Endothelial cell of umbilical vein (primary cell): ENCODE data around the gene MED8. TPM values are rescaled to one million over a fixed set of nuclear protein-coding genes. Genes with fewer than 3 reads are reported as not detected.

ENCODE experiments used
- BruUV-seq: library from RNA; stranded (reverse); fragments of 400-500 nt; replicated peaks from 2 replicates; lab custom pipeline; 2021; lab: Mats Ljungman, UMichigan
- CTCF ChIA-PET: fragments of 300-600, 350-600 bp; sonication (Branson Sonifier 250); formaldehyde crosslinking; loops from one replicate; lab custom pipeline; 2021; ENCODE audit warnings: antibody characterized with exemption, inconsistent platforms; lab: Charles Lee
- POLR2A ChIA-PET: fragments of 300-600, 350-600 bp; sonication (Branson Sonifier 250); formaldehyde crosslinking; loops from one replicate; lab custom pipeline; 2021; ENCODE audit warnings: antibody characterized with exemption, inconsistent platforms; lab: Charles Lee
- DNase-seq: peaks from one replicate; pipeline ENCODE4 v3.0.0-alpha.2; 2011; ENCODE audit warnings: low read depth, low spot score
- FAIRE-seq: peaks from 2 replicates; lab custom pipeline; 2011; peaks lifted over from hg19 to GRCh38; lab: Jason Lieb, UNC
- H2AFZ ChIP-seq: 2 replicates; pipeline ENCODE4 v1.6.0; 2012; ENCODE audit warnings: low read depth, low read length, control low read depth, inconsistent platforms
- H3K27ac ChIP-seq: 2 replicates; pipeline ENCODE4 v1.5.1; 2011; ENCODE audit warnings: low read depth, mild to moderate bottlenecking, control low read depth, low read length, moderate library complexity; ENCODE audit not compliant: insufficient read depth
- H3K27me3 ChIP-seq, 2 experiments: 2 replicates each; pipeline versions ENCODE4 v1.6.0 to v1.6.1; 2011; ENCODE audit warnings: low read length in 2 of 2, mixed read lengths in 1 of 2; ENCODE audit not compliant: control insufficient read depth in 2 of 2, insufficient read depth in 2 of 2
- H3K36me3 ChIP-seq, 2 experiments: 2 replicates in 1 of 2; 3 replicates in 1 of 2; pipeline ENCODE4 v1.5.1; 2011; ENCODE audit warnings: low read length in 2 of 2, mild to moderate bottlenecking in 1 of 2, moderate library complexity in 1 of 2; ENCODE audit not compliant: control insufficient read depth in 2 of 2, insufficient read depth in 2 of 2; ENCODE audit errors: extremely low read depth in 1 of 2
- H3K4me1 ChIP-seq: 3 replicates; pipeline ENCODE4 v1.5.1; 2011; ENCODE audit warnings: mild to moderate bottlenecking, low read length; ENCODE audit not compliant: control insufficient read depth, insufficient read depth; ENCODE audit errors: extremely low read depth
- H3K4me2 ChIP-seq: 2 replicates; pipeline ENCODE4 v1.6.1; 2011; ENCODE audit warnings: low read length, control low read depth, mixed read lengths; ENCODE audit not compliant: insufficient read depth
- H3K4me3 ChIP-seq, 3 experiments: fragments of 200-600 bp in 1 of 3; sonication (generic), shearing (Covaris generic) in 1 of 3; replicated peaks in 1 of 3; 2 replicates each; pipeline ENCODE4 v1.5.1; 2011 to 2016; ENCODE audit warnings: control low read depth in 3 of 3, low read length in 3 of 3, mild to moderate bottlenecking in 2 of 3, inconsistent platforms in 1 of 3, low read depth in 1 of 3, moderate library complexity in 1 of 3; ENCODE audit not compliant: insufficient read depth in 1 of 3
- H3K79me2 ChIP-seq: 2 replicates; pipeline ENCODE4 v1.6.0; 2012; ENCODE audit warnings: low read length, inconsistent platforms; ENCODE audit not compliant: control insufficient read depth, insufficient read depth
- H3K9ac ChIP-seq: replicated peaks from 2 replicates; pipeline ENCODE3; 2011; ENCODE audit warnings: low read length, control low read depth; ENCODE audit not compliant: insufficient read depth; ENCODE audit errors: extremely low read depth
- H3K9me1 ChIP-seq: replicated peaks from 3 replicates; pipeline ENCODE4 v1.6.0; 2011; ENCODE audit warnings: mild to moderate bottlenecking, low read length; ENCODE audit not compliant: control insufficient read depth, insufficient read depth; ENCODE audit errors: extremely low read depth
- H3K9me3 ChIP-seq: replicated peaks from 2 replicates; pipeline ENCODE4 v1.5.1; 2012; ENCODE audit warnings: low read length, inconsistent platforms; ENCODE audit not compliant: control insufficient read depth, insufficient read depth
- H4K20me1 ChIP-seq: replicated peaks from 2 replicates; pipeline ENCODE3; 2011; ENCODE audit warnings: mild to moderate bottlenecking, low read length; ENCODE audit not compliant: control insufficient read depth, insufficient read depth; ENCODE audit errors: extremely low read depth
- EZH2 ChIP-seq: IDR thresholded peaks from 2 replicates; pipeline ENCODE4 v1.6.1; 2012; ENCODE audit warnings: borderline replicate concordance, low read depth, mild to moderate bottlenecking, moderate library complexity, low read length, inconsistent platforms; ENCODE audit not compliant: severe bottlenecking
- FOS ChIP-seq: IDR thresholded peaks from 2 replicates; pipeline ENCODE4 v1.6.1; 2011; ENCODE audit warnings: mild to moderate bottlenecking, low read length, moderate library complexity, borderline replicate concordance; ENCODE audit not compliant: insufficient read depth
- GATA2 ChIP-seq: IDR thresholded peaks from 2 replicates; pipeline ENCODE4 v1.7.0; 2011; ENCODE audit warnings: low read depth, mild to moderate bottlenecking, moderate library complexity, mixed read lengths, low read length; ENCODE audit not compliant: insufficient read length, insufficient read depth
- MYC ChIP-seq: IDR thresholded peaks from one replicate; pipeline ENCODE4 v1.6.1; 2011; ENCODE audit warnings: mild to moderate bottlenecking, low read depth, low read length
- POLR2AphosphoS5 ChIP-seq: IDR thresholded peaks from 2 replicates; pipeline ENCODE4 v1.6.1; 2012; ENCODE audit warnings: low read depth, mild to moderate bottlenecking, control low read depth, low read length, moderate library complexity; ENCODE audit not compliant: insufficient read depth
- dilution Hi-C: fragments of 300-500 bp; cut with MboI; formaldehyde crosslinking; loops from one replicate; pipeline ENCODE4 v1.15.0; 2019; ENCODE audit warnings: low sequenced_read_pairs; ENCODE audit not compliant: extremely low pct_ligation_motif_present
- intact Hi-C: fragments of 100-400 bp; cut with micrococcal nuclease; formaldehyde crosslinking; loops from one replicate; pipeline ENCODE4 v1.10.0; 2022
- polyA plus RNA-seq, 4 experiments: library from polyadenylated mRNA; depleted of rRNA in 3 of 4; stranded (reverse) in 3 of 4; unstranded in 1 of 4; fragments of >200 nt; gene quantifications; 2 replicates each; pipeline versions ENCODE4 v1.2.1 to v1.2.3, GENCODE V29; 2011 to 2012; ENCODE audit warnings: missing spikeins in 1 of 4
- total RNA-seq: library from RNA; stranded (reverse); gene quantifications from 2 replicates; pipeline ENCODE4 v1.2.3, GENCODE V29; 2021

MED8 gene
- total and polyA plus RNA-seq, 2 donors (not counting 3 experiments of a cell fraction or from before 2014, with no cell fraction given), result 19.6 to 45.6 TPM

DNA sequence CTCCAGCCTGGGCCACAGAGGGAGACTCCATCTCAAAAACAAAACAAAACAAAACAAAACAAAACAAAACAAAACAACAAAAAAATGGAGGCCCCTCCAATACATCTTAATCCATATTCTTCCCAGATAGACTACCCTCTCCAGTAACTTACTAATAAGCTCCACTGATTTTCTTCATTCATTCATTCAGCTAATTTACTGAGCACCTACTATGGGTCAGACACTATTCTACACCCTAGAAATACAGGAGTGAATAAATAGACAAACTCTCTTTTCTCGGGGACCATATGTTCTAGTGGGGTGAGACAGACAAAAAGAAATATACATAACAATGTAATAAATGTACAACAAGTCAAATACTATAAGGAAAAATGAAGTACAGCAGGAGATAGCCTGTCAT lies 38.6 kb downstream of the MED8 start:
- ChIA-PET CTCF (no interaction called here), POLR2A (no interaction called here)
- Histone ChIP-seq H3K9ac (no peak overlapping the region), H3K27me3 (no peaks in the 10 kb centered on the region), H3K4me3 (no peak overlapping the region), H3K9me1 (no peaks in the 10 kb centered on the region), H3K36me3 (no peaks in the 10 kb centered on the region), H3K4me2 (no peak overlapping the region), H3K4me1 (peaks cover 3% of the 10 kb centered on the region), H3K27ac (no peak overlapping the region), H3K79me2 (no peaks in the 10 kb centered on the region), H2AFZ (no peak overlapping the region), H4K20me1 (no peaks in the 10 kb centered on the region), H3K9me3 (no peaks in the 10 kb centered on the region)
- BruUV-seq, result no TSS peak
- intact Hi-C loops (no loop called here), dilution Hi-C loops (no loop called here)
- no peak for FAIRE-seq
- no peak for TF ChIP-seq MYC
- no peak for TF ChIP-seq EZH2
- TF ChIP-seq POLR2AphosphoS5, result no peak
- no peak for TF ChIP-seq GATA2
- DNase-seq, result no peak

DNA sequence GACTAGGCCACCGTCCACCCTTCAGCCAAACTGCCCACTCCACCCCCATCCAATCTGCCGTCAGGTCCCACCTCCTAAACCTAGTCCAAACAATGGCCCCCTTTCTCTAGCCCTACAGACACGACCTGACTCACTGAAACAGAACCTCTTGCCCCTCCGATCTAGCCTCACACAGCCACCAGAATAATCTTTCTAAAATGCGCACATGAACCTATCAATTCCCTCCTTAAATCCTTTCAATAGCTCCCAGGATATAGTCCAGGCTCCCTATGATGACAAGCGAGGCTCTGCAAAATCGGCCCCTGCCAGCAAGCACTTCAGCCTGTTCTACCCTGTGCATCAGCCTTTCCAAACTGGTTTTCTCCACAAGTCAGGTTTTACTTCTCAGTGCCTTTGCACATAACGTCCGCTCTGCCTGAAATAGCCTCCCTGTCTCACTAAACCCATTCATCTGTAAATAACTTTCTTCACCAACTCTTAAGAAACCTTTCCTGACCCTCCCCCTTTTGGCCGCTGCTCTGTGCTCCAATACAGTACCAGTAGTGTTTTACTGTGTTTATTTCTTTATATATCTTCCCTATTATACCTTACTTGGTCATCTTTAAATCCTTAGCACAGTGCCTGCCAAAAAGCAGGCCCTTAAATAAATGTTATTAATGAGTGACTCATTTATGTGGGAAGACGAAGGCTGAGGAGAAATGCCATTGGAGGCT lies 39.9 kb downstream of the MED8 start:
- no peak for DNase-seq
- dilution Hi-C loops (no loop called here), intact Hi-C loops (loop anchor here (1.0 kb wide), 1 partner anchor 9 kb away; the partner anchor contains the start of gene CDC20)
- Histone ChIP-seq H3K27me3 (no peaks in the 10 kb centered on the region), H3K36me3 (no peaks in the 10 kb centered on the region), H3K4me2 (peak overlapping the region; percentile 72), H4K20me1 (no peaks in the 10 kb centered on the region), H3K79me2 (no peaks in the 10 kb centered on the region), H3K9ac (peak overlapping the region; percentile 67), H3K9me3 (no peaks in the 10 kb centered on the region), H3K4me1 (peaks cover 3% of the 10 kb centered on the region), H3K4me3 (peak overlapping the region in 1 of 3 experiments; percentile 33), H3K9me1 (no peaks in the 10 kb centered on the region), H3K27ac (no peak overlapping the region), H2AFZ (peak overlapping the region; percentile 95)
- FAIRE-seq, result no peak
- CTCF ChIA-PET, result interaction anchor here (1.4 to 2.0 kb wide), 3 partner anchors 9 to 123 kb away, joined by 5 to 9 read pairs (median 8); no protein-coding TSS in a partner anchor
- BruUV-seq, result no TSS peak
- TF ChIP-seq MYC (no peak), FOS (peak; percentile 41)
- POLR2A ChIA-PET, result no interaction called here
